Vagina (tissue), 2 donors: Measurements from ENCODE around the gene ASPSCR1. TPM values are rescaled to one million over a fixed set of nuclear protein-coding genes. Genes with fewer than 3 reads are reported as not detected.

ENCODE experiments used
- DNase-seq, 2 donors: peaks; one replicate each; pipeline ENCODE4 v3.0.0-alpha.2; 2017; ENCODE audit errors: extremely low spot score in 2 of 2
- H3K27ac ChIP-seq: fragments of 200-600 bp; sonication (generic); one replicate; pipeline ENCODE4 v1.5.1; 2019
- H3K27me3 ChIP-seq: fragments of 200-600 bp; sonication (generic); one replicate; pipeline ENCODE4 v1.5.1; 2019
- H3K36me3 ChIP-seq, 2 donors: fragments of 200-600 bp; sonication (generic); one replicate each; pipeline ENCODE4 v1.5.1; 2017 to 2019
- H3K4me1 ChIP-seq: fragments of 200-600 bp; sonication (generic); one replicate; pipeline ENCODE4 v1.5.1; 2019
- H3K4me3 ChIP-seq, 2 donors: fragments of 200-600 bp; sonication (generic); 1 replicate in 1 of 2; 2 replicates in 1 of 2; pipeline ENCODE4 v1.5.1; 2016 to 2019
- H3K9me3 ChIP-seq: fragments of 200-600 bp; sonication (generic); one replicate; pipeline ENCODE4 v1.5.1; 2019
- CTCF ChIP-seq, 3 experiments: fragments of 450-650 bp in 2 of 3; fragments of 200-600 bp in 1 of 3; sonication (generic) in 1 of 3; IDR thresholded peaks; one replicate each; pipeline ENCODE4 v1.5.1; 2017 to 2019; ENCODE audit warnings: antibody characterized with exemption in 3 of 3, mild to moderate bottlenecking in 2 of 3, moderate library complexity in 2 of 3
- POLR2A ChIP-seq, 2 donors: fragments of 450-650 bp; IDR thresholded peaks; one replicate each; pipeline ENCODE4 v1.6.1; 2017; ENCODE audit warnings: antibody characterized with exemption in 2 of 2, mild to moderate bottlenecking in 2 of 2, moderate library complexity in 2 of 2
- POLR2AphosphoS5 ChIP-seq, 2 donors: sonication (generic); formaldehyde crosslinking; IDR thresholded peaks; one replicate each; pipeline ENCODE4 v1.9.0; 2017; ENCODE audit warnings: antibody characterized with exemption in 2 of 2, mild to moderate bottlenecking in 2 of 2, low read depth in 1 of 2; ENCODE audit not compliant: insufficient read depth in 1 of 2
- intact Hi-C: fragments of 100-400 bp; cut with DNase I; formaldehyde crosslinking; loops from one replicate; pipeline ENCODE4 v1.15.1; 2023
- total RNA-seq: library from RNA; depleted of rRNA; stranded (reverse); fragments of >200 nt; gene quantifications from one replicate; pipeline ENCODE4 v1.2.3, GENCODE V29; 2016

Gene ASPSCR1
- total RNA-seq, 1 donor from 2014 or later = 31.2 TPM

- Histone ChIP-seq H3K27ac (no peak overlapping the region), H3K9me3 (no peaks in the 10 kb centered on the region), H3K27me3 (peaks cover 14% of the 10 kb centered on the region), H3K4me3 (no peak overlapping the region), H3K4me1 (peaks cover 18% of the 10 kb centered on the region), H3K36me3 (no peaks in the 10 kb centered on the region)
- no peak for DNase-seq
- TF ChIP-seq POLR2AphosphoS5 (IDR thresholded peaks at IDR 0.05; ENCODE audit: insufficient read depth in 1 of 2, low read depth in 1 of 2) = no peak
- TF ChIP-seq CTCF (IDR thresholded peaks at IDR 0.05) = no peak
- TF ChIP-seq POLR2A (IDR thresholded peaks at IDR 0.05) = no peak
- intact Hi-C loops = loop anchor here (5.0 kb wide), 1 partner anchor 50 kb away; no protein-coding TSS in a partner anchor
Measured at GRCh38 chr17:81962499-81963441, 14.7 kb upstream of the ASPSCR1 start.

GRCh38 chr17:81964081-81964849 lies 13.2 kb upstream of the ASPSCR1 start:
- intact Hi-C loops = loop anchor here (5.0 kb wide), 1 partner anchor 48 kb away; no protein-coding TSS in a partner anchor
- Histone ChIP-seq H3K4me1 (peaks cover 33% of the 10 kb centered on the region), H3K27me3 (peaks cover 14% of the 10 kb centered on the region), H3K36me3 (no peaks in the 10 kb centered on the region), H3K27ac (no peak overlapping the region), H3K4me3 (no peak overlapping the region), H3K9me3 (no peaks in the 10 kb centered on the region)
- no peak for TF ChIP-seq CTCF (IDR thresholded peaks at IDR 0.05)
- no peak for TF ChIP-seq POLR2A (IDR thresholded peaks at IDR 0.05)
- no peak for TF ChIP-seq POLR2AphosphoS5 (IDR thresholded peaks at IDR 0.05; ENCODE audit: insufficient read depth in 1 of 2, low read depth in 1 of 2)
- DNase-seq = no peak

- no peak overlapping the region for H3K4me3 ChIP-seq
- H3K4me1 ChIP-seq = peaks cover 26% of the 10 kb centered on the region
- no peaks in the 10 kb centered on the region for H3K9me3 ChIP-seq
- peak in 1 of 2 donors; percentile 22 for TF ChIP-seq POLR2AphosphoS5 (IDR thresholded peaks at IDR 0.05; ENCODE audit: insufficient read depth in 1 of 2, low read depth in 1 of 2)
- TF ChIP-seq POLR2A (IDR thresholded peaks at IDR 0.05) = no peak
- intact Hi-C loops = no loop called here
- peak overlapping the region; percentile 66 for H3K27ac ChIP-seq
- no peak for DNase-seq
- no peaks in the 10 kb centered on the region for H3K36me3 ChIP-seq
- H3K27me3 ChIP-seq = peaks cover 4% of the 10 kb centered on the region
Measured at GRCh38 chr17:81966343-81967243, 10.8 kb upstream of the ASPSCR1 start.

- H3K27me3 ChIP-seq = no peaks in the 10 kb centered on the region
- no peaks in the 10 kb centered on the region for H3K36me3 ChIP-seq
- H3K9me3 ChIP-seq = no peaks in the 10 kb centered on the region
- H3K4me3 ChIP-seq = no peak overlapping the region
- no peak for DNase-seq
- no peak for TF ChIP-seq CTCF (IDR thresholded peaks at IDR 0.05)
- no peak for TF ChIP-seq POLR2AphosphoS5 (IDR thresholded peaks at IDR 0.05; ENCODE audit: insufficient read depth in 1 of 2, low read depth in 1 of 2)
- TF ChIP-seq POLR2A (IDR thresholded peaks at IDR 0.05) = no peak
- intact Hi-C loops = no loop called here
- peak overlapping the region; percentile 66 for H3K27ac ChIP-seq
- H3K4me1 ChIP-seq = peaks cover 26% of the 10 kb centered on the region
Measured at GRCh38 chr17:81967244-81967532, 10.2 kb upstream of the ASPSCR1 start.
